ENCODE data around the gene LRMDA. TPM values are rescaled to one million over a fixed set of nuclear protein-coding genes. Genes with fewer than 3 reads are reported as not detected.

The LRMDA gene
- total RNA-seq, 6 donors from 2014 or later: 12.8 to 185 (median 18.1) TPM

DNA sequence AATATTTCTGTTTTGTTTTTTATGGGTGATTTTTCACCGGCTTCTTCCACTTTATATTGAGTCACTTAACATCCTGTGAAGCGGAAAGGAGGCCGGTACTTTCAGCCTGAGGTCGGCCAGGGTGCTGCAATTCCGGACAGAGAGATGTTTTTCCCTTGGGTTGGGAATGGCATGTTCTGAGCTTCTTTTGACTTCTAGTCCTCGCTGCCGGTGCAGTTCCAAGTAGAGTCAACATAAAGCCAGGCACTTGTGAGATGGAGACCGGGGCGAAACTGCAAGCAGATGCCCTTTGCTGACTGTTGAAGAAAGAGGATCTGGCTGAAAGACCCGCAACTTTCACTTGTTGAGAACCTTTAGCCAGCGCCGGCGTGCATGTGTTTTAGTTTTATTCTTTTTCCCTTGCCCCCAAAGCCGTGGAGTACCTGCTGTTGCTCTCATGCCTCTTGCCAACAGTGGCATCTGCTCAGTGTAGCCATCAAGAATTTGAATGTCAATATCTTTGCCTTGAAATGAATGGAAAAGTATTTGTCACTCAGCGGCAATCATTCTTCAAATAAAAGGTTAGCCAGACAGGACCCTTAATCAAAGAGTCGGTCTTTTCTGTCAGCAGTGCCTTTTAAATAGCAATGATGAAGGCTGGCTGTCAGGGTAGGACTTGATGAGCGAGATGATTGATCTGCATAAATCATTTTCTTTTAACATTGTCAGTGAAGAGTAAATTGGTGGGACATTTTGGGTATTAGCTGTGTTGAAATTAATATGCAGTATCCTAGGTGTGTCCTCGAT lies 351.2 kb downstream of the LRMDA start:
- H3K9me3 ChIP-seq: no peaks in the 10 kb centered on the region
- no peaks in the 10 kb centered on the region for H3K36me3 ChIP-seq
- no peak for ATAC-seq (ENCODE audit: low FRiP score in 2 of 2)
- no peak for DNase-seq
- no peaks in the 10 kb centered on the region for H3K4me1 ChIP-seq
- WGBS, 2 donors: 80 to 88% methylated on average over 18 of the region's 18 CpGs
- H3K27ac ChIP-seq: no peak overlapping the region
- H3K27me3 ChIP-seq: no peaks in the 10 kb centered on the region
- no peak overlapping the region for H3K4me3 ChIP-seq
- TF ChIP-seq EP300 (IDR thresholded peaks at IDR 0.05) (no peak), POLR2AphosphoS5 (IDR thresholded peaks at IDR 0.05) (no peak), POLR2A (IDR thresholded peaks at IDR 0.05) (no peak)
- TF ChIP-seq, protein P1, sequence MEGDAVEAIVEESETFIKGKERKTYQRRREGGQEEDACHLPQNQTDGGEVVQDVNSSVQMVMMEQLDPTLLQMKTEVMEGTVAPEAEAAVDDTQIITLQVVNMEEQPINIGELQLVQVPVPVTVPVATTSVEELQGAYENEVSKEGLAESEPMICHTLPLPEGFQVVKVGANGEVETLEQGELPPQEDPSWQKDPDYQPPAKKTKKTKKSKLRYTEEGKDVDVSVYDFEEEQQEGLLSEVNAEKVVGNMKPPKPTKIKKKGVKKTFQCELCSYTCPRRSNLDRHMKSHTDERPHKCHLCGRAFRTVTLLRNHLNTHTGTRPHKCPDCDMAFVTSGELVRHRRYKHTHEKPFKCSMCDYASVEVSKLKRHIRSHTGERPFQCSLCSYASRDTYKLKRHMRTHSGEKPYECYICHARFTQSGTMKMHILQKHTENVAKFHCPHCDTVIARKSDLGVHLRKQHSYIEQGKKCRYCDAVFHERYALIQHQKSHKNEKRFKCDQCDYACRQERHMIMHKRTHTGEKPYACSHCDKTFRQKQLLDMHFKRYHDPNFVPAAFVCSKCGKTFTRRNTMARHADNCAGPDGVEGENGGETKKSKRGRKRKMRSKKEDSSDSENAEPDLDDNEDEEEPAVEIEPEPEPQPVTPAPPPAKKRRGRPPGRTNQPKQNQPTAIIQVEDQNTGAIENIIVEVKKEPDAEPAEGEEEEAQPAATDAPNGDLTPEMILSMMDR (IDR thresholded peaks at IDR 0.05): no peak

DNA sequence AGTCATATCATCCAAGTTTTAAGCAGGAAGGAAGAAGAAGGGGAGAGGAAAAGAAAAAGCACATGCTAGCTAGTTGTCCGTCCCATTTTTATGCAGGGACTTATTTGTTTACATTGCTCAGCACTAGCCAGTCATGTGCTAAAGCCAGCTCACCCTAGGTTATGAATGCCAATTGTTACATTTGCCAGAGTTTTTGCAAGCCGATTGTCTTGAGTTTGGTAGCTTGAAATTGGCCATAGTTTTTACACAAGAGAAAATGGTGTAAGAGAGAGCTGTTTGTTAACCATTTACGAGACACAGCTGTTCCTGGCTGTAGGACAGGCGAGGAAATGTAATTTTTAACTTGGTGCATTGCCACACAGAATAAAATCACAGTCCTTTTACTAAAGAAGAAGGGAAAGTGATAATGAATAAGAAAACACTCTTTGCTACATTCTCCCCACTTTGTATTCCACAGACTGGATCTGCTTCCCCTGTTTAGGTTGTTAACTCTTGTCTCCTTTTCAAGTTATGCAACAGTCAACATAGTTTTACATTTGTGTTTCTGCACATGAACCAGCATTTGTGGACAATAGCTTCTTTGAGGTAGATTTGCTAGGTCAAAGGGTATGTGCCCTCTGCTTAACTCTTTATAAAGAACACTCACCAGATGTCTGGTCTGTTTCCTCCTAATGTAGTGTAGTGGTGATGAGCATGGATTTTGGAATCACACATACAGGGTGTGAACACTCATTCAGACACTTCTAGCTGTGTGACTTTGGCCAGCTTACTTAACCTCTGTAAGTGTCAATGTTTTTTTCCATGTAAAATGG lies 357.2 kb downstream of the LRMDA start:
- no peaks in the 10 kb centered on the region for H3K36me3 ChIP-seq
- TF ChIP-seq POLR2AphosphoS5 (IDR thresholded peaks at IDR 0.05) (no peak), POLR2A (IDR thresholded peaks at IDR 0.05) (no peak), EP300 (IDR thresholded peaks at IDR 0.05) (no peak)
- TF ChIP-seq, protein P1 (IDR thresholded peaks at IDR 0.05): no peak
- ATAC-seq (ENCODE audit: low FRiP score in 2 of 2): peak in 1 of 2 donors; percentile 41
- 21 to 42% methylated on average over 4 of the region's 4 CpGs for WGBS, 2 donors
- H3K4me1 ChIP-seq: peaks cover 6 to 14% (median 12%) of the 10 kb centered on the region in 4 donors
- peak overlapping the region in 1 of 4 donors; percentile 28 for H3K27ac ChIP-seq
- no peaks in the 10 kb centered on the region for H3K27me3 ChIP-seq
- H3K9me3 ChIP-seq: no peaks in the 10 kb centered on the region
- no peak overlapping the region for H3K4me3 ChIP-seq
- DNase-seq: no peak

DNA sequence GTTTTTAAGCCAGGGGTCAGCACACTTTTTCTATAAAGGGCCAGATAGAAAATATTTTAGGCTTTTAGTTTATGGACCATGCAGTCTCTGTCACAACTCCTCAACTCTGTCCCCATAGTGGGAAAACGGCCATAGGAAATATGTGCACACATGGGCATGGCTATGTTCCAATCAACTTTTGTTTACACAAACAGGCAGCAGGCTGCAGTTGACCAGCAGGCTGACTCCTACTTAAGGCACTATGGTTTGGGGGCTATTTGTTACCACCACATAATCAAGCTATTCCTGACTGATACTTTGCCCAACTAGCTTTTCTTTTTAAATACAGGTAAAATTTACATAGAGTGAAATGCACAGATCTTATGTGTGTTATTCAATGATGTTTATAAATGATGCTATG lies 362.4 kb downstream of the LRMDA start:
- Histone ChIP-seq H3K36me3 (no peaks in the 10 kb centered on the region), H3K27me3 (no peaks in the 10 kb centered on the region), H3K9me3 (peaks cover 0 to 9% (median 5%) of the 10 kb centered on the region in 4 donors), H3K27ac (no peak overlapping the region), H3K4me3 (no peak overlapping the region), H3K4me1 (peaks cover 2 to 5% (median 2%) of the 10 kb centered on the region in 4 donors)
- no peak for DNase-seq
- no peak for ATAC-seq (ENCODE audit: low FRiP score in 2 of 2)
- 33 to 44% methylated on average over 1 of the region's 1 CpG for WGBS, 2 donors
- TF ChIP-seq POLR2A (IDR thresholded peaks at IDR 0.05) (no peak), EP300 (IDR thresholded peaks at IDR 0.05) (no peak), POLR2AphosphoS5 (IDR thresholded peaks at IDR 0.05) (no peak)
- TF ChIP-seq, protein P1 (IDR thresholded peaks at IDR 0.05): no peak

DNA sequence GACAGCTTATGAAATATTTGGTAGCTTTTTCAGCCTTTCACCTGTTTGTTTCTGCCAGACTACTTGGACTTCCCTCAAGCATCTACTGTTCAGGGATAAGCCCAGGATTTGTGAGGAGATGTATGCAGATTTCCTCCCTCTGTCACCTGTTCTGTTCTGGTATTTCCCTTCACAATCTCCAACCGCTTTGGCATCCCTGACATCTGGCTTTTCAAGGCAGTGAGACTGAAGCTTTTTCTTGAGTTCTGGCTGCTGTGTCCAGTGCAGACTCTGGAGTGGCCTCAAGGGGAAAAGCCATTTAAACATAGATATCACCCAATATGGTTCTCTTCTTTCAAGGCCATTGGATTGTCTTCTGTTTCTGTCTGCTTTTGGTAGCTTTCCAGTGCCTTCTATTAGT lies 369.7 kb downstream of the LRMDA start:
- TF ChIP-seq, protein P1 (IDR thresholded peaks at IDR 0.05): no peak
- TF ChIP-seq EP300 (IDR thresholded peaks at IDR 0.05) (no peak), POLR2AphosphoS5 (IDR thresholded peaks at IDR 0.05) (no peak), POLR2A (IDR thresholded peaks at IDR 0.05) (no peak)
- Histone ChIP-seq H3K27ac (no peak overlapping the region), H3K36me3 (no peaks in the 10 kb centered on the region), H3K9me3 (peaks cover 0 to 9% (median 5%) of the 10 kb centered on the region in 4 donors), H3K4me3 (no peak overlapping the region), H3K4me1 (no peaks in the 10 kb centered on the region), H3K27me3 (no peaks in the 10 kb centered on the region)
- 94 to 96% methylated on average over 1 of the region's 1 CpG for WGBS, 2 donors
- no peak for ATAC-seq (ENCODE audit: low FRiP score in 2 of 2)
- no peak for DNase-seq
